ENCODE measurements around the gene SCTR. TPM values are rescaled to one million over a fixed set of nuclear protein-coding genes. Genes with fewer than 3 reads are reported as not detected.

SCTR gene
- total RNA-seq, 4 donors from 2014 or later: not detected

DNA sequence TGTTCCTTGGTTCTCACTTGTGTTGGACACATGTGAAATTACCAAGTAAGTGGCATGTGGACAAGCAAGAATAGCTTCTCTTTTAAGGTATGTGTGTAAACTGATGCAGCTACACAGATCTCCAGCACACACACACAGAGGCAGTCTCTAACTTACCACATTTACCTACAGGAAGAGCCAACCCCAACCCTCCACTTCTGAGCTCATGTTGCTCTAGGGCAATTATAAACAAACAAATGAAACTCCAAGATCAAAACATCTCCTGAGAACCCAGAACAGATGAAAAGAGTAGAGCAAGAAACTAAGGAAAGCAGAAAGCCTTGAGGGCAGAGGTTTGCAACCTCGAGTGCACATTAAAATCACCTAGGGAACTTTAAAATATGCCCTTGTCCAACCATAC, 108.7 kb downstream of the SCTR start:
- TF ChIP-seq, protein P1, sequence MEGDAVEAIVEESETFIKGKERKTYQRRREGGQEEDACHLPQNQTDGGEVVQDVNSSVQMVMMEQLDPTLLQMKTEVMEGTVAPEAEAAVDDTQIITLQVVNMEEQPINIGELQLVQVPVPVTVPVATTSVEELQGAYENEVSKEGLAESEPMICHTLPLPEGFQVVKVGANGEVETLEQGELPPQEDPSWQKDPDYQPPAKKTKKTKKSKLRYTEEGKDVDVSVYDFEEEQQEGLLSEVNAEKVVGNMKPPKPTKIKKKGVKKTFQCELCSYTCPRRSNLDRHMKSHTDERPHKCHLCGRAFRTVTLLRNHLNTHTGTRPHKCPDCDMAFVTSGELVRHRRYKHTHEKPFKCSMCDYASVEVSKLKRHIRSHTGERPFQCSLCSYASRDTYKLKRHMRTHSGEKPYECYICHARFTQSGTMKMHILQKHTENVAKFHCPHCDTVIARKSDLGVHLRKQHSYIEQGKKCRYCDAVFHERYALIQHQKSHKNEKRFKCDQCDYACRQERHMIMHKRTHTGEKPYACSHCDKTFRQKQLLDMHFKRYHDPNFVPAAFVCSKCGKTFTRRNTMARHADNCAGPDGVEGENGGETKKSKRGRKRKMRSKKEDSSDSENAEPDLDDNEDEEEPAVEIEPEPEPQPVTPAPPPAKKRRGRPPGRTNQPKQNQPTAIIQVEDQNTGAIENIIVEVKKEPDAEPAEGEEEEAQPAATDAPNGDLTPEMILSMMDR (IDR thresholded peaks at IDR 0.05; ENCODE audit: low read depth): no peak

DNA sequence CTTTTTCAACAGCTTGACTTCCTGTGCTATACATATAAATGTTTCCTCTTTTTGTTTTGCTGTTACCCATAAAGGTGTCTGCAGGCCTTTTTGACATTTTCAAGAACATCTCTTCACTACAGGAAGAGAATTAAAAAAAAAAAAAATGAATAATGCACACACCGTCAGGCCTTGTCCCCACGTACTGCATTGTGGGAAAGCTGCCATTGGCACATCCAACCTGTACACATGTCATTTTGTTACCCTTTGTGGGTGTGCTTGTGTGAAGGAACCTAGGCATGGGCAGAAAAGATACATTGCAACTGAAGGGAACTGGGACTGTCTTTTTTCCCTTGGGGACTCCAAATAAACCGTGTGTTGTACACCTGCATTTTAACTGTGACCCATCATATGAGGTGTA, 109.4 kb downstream of the SCTR start:
- TF ChIP-seq, protein P1 (IDR thresholded peaks at IDR 0.05; ENCODE audit: low read depth): no peak

DNA sequence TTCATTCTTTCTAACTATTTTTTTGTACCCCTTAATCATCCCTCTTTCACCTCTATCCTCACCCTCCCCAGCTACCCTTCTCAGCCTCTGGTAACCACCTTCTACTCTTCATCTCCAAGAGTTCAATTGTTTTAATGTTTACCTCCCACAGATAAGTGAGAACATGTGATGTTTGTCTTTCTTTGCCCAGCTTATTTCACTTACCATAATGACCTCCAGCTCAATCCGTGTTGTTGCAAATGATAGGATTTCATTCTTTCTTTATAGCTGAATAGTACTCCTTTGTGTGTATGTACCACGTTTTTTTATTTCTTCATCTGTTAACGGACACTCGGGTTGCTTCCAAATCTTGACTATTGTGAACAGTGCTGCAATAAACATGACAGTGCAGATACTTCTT, 114.8 kb downstream of the SCTR start:
- TF ChIP-seq, protein P1 (IDR thresholded peaks at IDR 0.05; ENCODE audit: low read depth): no peak

DNA sequence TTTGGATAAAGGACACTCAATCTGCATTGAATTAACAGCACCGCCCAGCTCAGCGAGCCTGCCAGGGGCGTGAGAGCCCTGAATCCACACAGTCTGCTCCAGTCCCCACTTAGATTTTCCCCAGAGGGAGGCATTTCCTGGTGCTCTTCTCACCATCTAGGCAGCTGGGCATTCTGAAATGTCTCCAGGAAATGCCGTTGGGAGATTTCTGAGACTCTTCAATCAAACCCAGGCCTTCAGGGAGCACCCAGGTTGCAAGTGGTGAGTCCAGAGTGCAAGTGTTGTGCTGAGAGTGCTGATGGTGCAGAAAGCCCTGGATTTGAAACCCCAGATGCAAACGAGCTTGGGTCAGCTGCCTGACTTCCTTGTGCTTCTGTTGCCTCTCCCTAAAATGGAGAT, 116.1 kb downstream of the SCTR start:
- TF ChIP-seq, protein P1 (IDR thresholded peaks at IDR 0.05; ENCODE audit: low read depth): no peak

DNA sequence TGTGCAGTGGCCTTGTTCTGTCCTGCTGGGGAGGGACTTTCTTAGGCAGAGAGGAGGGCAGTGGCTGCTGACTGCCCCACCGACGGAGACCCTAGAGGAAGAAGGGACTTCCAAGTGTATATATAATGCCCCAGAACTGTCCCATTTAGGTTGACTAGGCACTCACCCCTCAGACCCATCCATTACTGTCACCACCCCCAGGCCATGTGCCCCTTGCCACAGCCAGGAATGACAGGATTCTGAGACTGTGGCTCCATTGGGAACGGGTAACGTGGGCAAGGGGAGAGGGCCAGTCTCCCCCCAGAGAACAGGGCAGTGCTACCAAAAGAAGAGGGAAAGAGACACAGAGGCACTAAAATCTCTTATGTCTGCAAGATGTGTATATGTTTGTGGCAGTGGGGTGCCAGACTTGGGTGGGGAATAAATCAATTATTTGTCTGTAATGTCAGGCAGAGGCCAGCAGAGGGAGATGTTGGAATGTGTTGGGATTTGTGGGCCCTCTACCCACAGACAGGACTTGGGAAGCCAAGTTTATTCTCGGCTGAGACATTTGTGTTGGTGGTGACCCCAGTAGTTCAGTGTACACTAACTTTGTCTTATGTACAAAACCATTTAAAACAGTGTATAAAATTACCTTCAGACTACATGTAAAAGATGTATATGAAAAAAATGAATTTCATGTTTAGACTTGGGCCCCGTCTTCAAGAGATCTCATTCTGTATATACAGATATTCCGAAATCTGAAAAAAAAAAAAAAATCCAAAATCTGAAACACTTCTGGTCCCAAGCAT, 116.7 kb downstream of the SCTR start:
- TF ChIP-seq, protein P1 (IDR thresholded peaks at IDR 0.05; ENCODE audit: low read depth): no peak

DNA sequence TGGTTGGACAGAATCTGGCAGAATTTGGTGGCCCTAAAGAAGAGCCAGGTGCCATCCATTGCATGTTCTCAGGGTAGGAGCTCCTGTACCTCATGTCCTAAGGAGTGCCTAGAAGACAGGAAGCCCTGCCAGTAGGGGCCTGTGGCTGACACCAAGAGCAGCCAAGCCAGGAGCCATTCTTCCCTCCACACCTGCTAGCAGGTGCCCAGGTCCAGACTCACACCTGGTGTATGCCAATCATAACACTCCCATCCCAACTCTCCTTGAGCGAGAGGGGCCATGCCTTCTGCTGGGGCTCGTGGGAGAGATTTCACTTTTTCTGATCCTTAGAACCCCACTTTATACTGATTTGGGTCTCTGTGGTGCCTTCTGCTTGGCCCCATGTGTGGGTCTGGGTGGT, 119.1 kb downstream of the SCTR start:
- TF ChIP-seq, protein P1 (IDR thresholded peaks at IDR 0.05; ENCODE audit: low read depth): no peak

DNA sequence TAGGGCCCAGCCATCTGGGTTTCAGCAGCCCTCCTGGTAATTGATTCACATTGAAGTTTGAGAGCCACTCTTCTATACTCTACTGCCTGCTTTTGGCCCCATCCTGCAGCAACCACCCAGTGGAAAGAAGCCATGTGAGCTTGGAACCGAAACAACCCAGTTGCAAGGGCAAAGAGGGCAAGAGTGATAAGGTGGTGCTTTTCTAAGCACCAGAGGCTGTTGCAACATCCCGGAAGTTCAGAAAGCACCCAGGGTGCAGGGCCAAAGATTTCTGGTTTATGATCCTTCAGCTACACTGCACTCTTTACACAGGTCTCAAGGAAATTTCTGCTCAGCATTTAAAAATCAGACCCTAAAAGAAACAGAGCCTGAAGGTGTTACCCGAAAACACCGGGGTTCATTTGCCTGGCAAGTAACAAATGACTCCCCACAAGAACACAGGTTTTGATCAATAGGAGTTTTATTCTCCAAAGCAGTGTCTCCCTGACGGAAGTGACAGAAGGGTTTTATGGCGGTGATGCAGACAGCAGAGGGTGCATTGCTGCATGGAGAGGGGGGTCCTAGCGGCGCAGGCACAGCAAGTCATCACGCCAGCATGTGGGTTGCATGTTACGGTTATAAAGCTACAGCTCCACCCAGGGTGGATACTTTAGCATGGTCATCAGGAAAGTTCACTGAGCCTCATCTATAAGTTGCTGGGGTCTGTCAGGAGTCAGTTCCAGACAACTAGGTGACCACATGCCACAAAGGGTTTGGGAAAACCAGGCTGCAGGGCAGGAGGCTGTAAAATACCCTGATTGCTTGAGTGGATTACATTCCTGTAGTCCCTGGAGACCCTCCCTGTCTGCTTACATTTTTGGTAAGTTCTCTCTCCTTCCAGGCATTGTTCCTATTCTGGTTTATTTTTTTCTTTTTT, 121.4 kb downstream of the SCTR start:
- TF ChIP-seq, protein P1 (IDR thresholded peaks at IDR 0.05; ENCODE audit: low read depth): no peak

All from subcutaneous adipose tissue (tissue), 4 donors.